Mesothelial cell of epicardium (in vitro differentiated cells): ENCODE results near the gene BIN1. TPM values are rescaled to one million over a fixed set of nuclear protein-coding genes. Genes with fewer than 3 reads are reported as not detected.

Experiments used
- DNase-seq, 2 experiments: peaks; one replicate each; pipeline ENCODE4 v3.0.0; 2021; ENCODE audit warnings: low spot score in 2 of 2; ENCODE audit not compliant: unreplicated experiment in 2 of 2
- H3K27ac Mint-ChIP-seq: 2 replicates; pipeline ENCODE4 v1.8.0; 2021; ENCODE audit warnings: mixed read lengths
- H3K27me3 Mint-ChIP-seq: 2 replicates; pipeline ENCODE4 v1.8.0; 2021; ENCODE audit warnings: low read depth, mixed read lengths
- H3K36me3 Mint-ChIP-seq: 2 replicates; pipeline ENCODE4 v1.8.0; 2021; ENCODE audit warnings: mixed read lengths
- H3K4me1 Mint-ChIP-seq: 2 replicates; pipeline ENCODE4 v1.8.0; 2021; ENCODE audit warnings: mixed read lengths
- H3K4me3 Mint-ChIP-seq: 2 replicates; pipeline ENCODE4 v1.8.0; 2021; ENCODE audit warnings: mild to moderate bottlenecking, moderate library complexity, mixed read lengths
- H3K9me3 Mint-ChIP-seq: 2 replicates; pipeline ENCODE4 v1.8.0; 2021; ENCODE audit warnings: mixed read lengths
- CTCF ChIP-seq: fragments of 200-600 bp; sonication (generic); IDR thresholded peaks from one replicate; pipeline ENCODE4 v1.5.0; 2021; ENCODE audit warnings: antibody characterized with exemption; ENCODE audit not compliant: unreplicated experiment
- total RNA-seq: library from RNA; stranded (reverse); gene quantifications from 3 replicates; pipeline ENCODE4 v1.2.1, GENCODE V29; 2021

The BIN1 gene
- total RNA-seq, 1 donor from 2014 or later = 45.7 TPM

GRCh38 chr2:127056086-127056485, 50.9 kb downstream of the BIN1 start:
- Mint-ChIP-seq H3K27ac (no peak overlapping the region), H3K27me3 (no peaks in the 10 kb centered on the region), H3K4me1 (no peaks in the 10 kb centered on the region), H3K9me3 (no peaks in the 10 kb centered on the region), H3K4me3 (no peak overlapping the region), H3K36me3 (peaks cover 3% of the 10 kb centered on the region)
- TF ChIP-seq CTCF = no peak
- DNase-seq = no peak

- H3K9me3 Mint-ChIP-seq = no peaks in the 10 kb centered on the region
- H3K4me3 Mint-ChIP-seq = no peak overlapping the region
- no peak for TF ChIP-seq CTCF
- H3K4me1 Mint-ChIP-seq = no peaks in the 10 kb centered on the region
- H3K36me3 Mint-ChIP-seq = peaks cover 3% of the 10 kb centered on the region
- no peaks in the 10 kb centered on the region for H3K27me3 Mint-ChIP-seq
- no peak overlapping the region for H3K27ac Mint-ChIP-seq
- DNase-seq = no peak
These were observed 51.2 kb downstream of the BIN1 start for GRCh38 chr2:127055786-127056076.

- H3K27ac Mint-ChIP-seq = no peak overlapping the region
- TF ChIP-seq CTCF = no peak
- no peak for DNase-seq
- no peaks in the 10 kb centered on the region for H3K9me3 Mint-ChIP-seq
- H3K36me3 Mint-ChIP-seq = peaks cover 3% of the 10 kb centered on the region
- H3K27me3 Mint-ChIP-seq = no peaks in the 10 kb centered on the region
- no peaks in the 10 kb centered on the region for H3K4me1 Mint-ChIP-seq
- H3K4me3 Mint-ChIP-seq = no peak overlapping the region
These were observed 51.8 kb downstream of the BIN1 start for GRCh38 chr2:127054996-127055785.

- Mint-ChIP-seq H3K4me1 (peaks cover 2% of the 10 kb centered on the region), H3K4me3 (no peak overlapping the region), H3K27ac (no peak overlapping the region), H3K36me3 (peaks cover 3% of the 10 kb centered on the region), H3K27me3 (no peaks in the 10 kb centered on the region), H3K9me3 (no peaks in the 10 kb centered on the region)
- TF ChIP-seq CTCF = no peak
- no peak for DNase-seq
These were observed 52.4 kb downstream of the BIN1 start for GRCh38 chr2:127054604-127054930.

- Mint-ChIP-seq H3K27me3 (no peaks in the 10 kb centered on the region), H3K9me3 (no peaks in the 10 kb centered on the region), H3K36me3 (peaks cover 3% of the 10 kb centered on the region), H3K4me3 (no peak overlapping the region), H3K4me1 (peaks cover 2% of the 10 kb centered on the region), H3K27ac (no peak overlapping the region)
- no peak for DNase-seq
- no peak for TF ChIP-seq CTCF
These were observed 53.0 kb downstream of the BIN1 start for GRCh38 chr2:127053731-127054603.
